HG03469 (cell line): ENCODE results near the gene CPNE6.
A peak's percentile ranks its signal among the peaks of the same experiment; 100 is the strongest.

Experiments used
- ATAC-seq: cut with Tn5 transposase; IDR thresholded peaks from one replicate; pipeline ENCODE4 v1.9.1; 2021; ENCODE audit warnings: mild to moderate bottlenecking, moderate library complexity, moderate number of reproducible peaks; ENCODE audit not compliant: unreplicated experiment

Gene CPNE6

GRCh38 chr14:24082411-24083080 lies 11.2 kb downstream of the CPNE6 start:
- no peak for ATAC-seq

- no peak for ATAC-seq
Observed at GRCh38 chr14:24083462-24083861, 12.1 kb downstream of the CPNE6 start.

- no peak for ATAC-seq
Observed at GRCh38 chr14:24084440-24084839, 13.1 kb downstream of the CPNE6 start.

GRCh38 chr14:24085215-24085614 lies 13.9 kb downstream of the CPNE6 start:
- ATAC-seq, result no peak

- ATAC-seq, result no peak
Observed at GRCh38 chr14:24086193-24086955, 15.0 kb downstream of the CPNE6 start.

- no peak for ATAC-seq
Observed at GRCh38 chr14:24087004-24087403, 15.6 kb downstream of the CPNE6 start.

- no peak for ATAC-seq
Observed at GRCh38 chr14:24088095-24088494, 16.7 kb downstream of the CPNE6 start.

- no peak for ATAC-seq
Observed at GRCh38 chr14:24089890-24090289, 18.5 kb downstream of the CPNE6 start.

GRCh38 chr14:24092110-24092504 lies 20.7 kb downstream of the CPNE6 start:
- ATAC-seq, result no peak

GRCh38 chr14:24092505-24093206 lies 21.3 kb downstream of the CPNE6 start:
- no peak for ATAC-seq

GRCh38 chr14:24093207-24093900 lies 22.0 kb downstream of the CPNE6 start:
- no peak for ATAC-seq

- no peak for ATAC-seq
Observed at GRCh38 chr14:24093901-24094840, 22.8 kb downstream of the CPNE6 start, which contains the start of gene PCK2. Gene PCK2 (plus strand): TSS chr14:24094311. CDS start chr14:24094406, 95 bp downstream.

- ATAC-seq, result no peak
Observed at GRCh38 chr14:24094841-24095270, 23.5 kb downstream of the CPNE6 start.

- ATAC-seq, result peak; percentile 49
Observed at GRCh38 chr14:24095271-24096068, 24.1 kb downstream of the CPNE6 start.

GRCh38 chr14:24096545-24097181 lies 25.3 kb downstream of the CPNE6 start:
- ATAC-seq, result no peak

GRCh38 chr14:24098229-24098926 lies 27.0 kb downstream of the CPNE6 start:
- ATAC-seq, result no peak

GRCh38 chr14:24098927-24099813 lies 27.8 kb downstream of the CPNE6 start:
- no peak for ATAC-seq
